GM18508 (cell line): ENCODE data around the gene DONSON.

Experiments
- ATAC-seq: cut with Tn5 transposase; IDR thresholded peaks from one replicate; pipeline ENCODE4 v1.9.1; 2021; ENCODE audit warnings: moderate number of reproducible peaks; ENCODE audit not compliant: insufficient read depth, unreplicated experiment

DONSON gene

DNA sequence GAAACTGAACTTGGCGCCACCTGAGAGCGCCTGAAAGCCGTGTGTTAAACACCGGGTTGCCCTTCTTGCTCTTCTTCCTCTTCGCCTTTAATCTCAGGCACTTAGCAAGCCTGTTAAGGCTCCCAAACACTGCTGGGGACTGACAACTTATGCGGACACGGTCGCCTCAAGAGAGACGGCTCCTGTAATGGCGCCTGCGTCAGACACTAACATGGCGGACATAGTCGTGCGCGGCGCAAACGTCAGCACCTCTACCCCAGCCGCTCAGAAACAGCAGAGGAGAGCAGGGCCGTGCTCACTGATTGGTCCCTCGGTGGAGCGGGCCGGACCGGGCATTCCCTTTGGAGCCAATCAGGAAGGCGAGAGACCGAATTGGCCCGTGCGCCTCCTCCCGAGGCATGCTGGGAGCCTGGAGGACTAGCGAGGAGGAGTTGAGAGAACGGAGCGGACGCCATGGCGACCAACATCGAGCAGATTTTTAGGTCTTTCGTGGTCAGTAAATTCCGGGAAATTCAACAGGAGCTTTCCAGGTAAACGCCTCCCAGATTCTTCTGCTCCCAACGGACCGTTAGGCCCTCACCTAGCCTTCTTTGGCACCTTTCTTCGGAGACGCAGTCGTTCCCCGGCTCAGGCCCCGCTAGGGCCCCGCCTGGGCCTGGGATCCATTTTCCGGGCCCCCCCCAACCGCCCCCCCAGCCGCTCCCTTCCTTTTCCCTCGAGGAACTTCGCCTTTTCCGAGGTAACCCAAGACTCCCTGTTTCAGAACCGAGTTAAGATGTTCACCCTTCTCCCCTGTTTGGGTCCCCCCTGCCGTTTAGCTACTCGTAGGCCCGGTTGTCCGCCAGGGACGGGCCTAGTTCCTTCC, 45.6 kb downstream of the DONSON start, which contains the start of gene SON:
Gene SON, plus strand, starts transcription at position 399 of the 865 bp plus-strand sequence. Its CDS starts 55 bp downstream, at position 454.
- ATAC-seq: peak; percentile 76

DNA sequence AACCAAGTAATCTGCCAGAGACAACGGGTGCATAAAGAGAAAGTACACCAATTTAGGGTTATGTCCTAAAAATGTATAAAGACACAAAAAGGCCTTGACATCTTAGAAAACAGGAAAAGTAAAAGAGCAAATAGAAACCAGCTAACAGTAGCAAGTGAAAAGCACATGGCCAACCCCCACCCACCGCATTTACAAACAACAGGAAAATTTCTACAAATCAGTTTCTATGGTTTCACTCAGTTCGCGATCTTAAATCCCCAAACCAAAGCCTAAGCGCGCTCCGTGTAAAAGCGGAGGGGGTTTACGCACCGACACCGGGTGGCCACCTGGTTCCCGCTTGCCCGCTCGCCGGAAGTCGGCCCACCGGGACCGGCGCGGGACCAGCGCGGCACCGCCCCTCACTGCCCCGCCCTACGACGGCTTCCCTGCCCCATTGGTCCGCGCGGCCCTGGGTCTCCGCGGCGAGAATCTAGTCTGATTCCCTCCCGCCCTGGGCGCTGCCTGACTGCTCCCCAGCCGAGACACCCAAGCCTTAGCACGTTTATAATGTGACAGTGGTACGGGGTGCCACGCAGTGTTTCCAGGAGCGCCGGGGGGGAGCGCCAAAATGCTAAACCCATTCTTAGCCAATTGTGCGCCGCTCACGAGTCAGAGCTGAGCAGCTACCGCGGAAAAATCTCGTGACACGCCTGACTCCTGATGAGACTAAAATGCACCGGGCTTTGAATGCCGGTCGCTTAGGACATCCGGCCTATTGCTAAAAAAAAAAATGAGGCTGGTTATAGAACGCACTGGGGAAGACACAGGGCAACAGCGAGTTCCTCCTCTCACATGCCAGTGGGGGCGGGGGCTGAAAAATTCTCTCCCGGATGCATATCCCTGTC, 46.5 kb downstream of the DONSON start, which contains the start of gene GART:
Gene GART, minus strand, starts transcription at position 362 of the 884 bp plus-strand sequence. CDS start 2,802 bp downstream, outside the sequence.
- ATAC-seq: peak; percentile 24

DNA sequence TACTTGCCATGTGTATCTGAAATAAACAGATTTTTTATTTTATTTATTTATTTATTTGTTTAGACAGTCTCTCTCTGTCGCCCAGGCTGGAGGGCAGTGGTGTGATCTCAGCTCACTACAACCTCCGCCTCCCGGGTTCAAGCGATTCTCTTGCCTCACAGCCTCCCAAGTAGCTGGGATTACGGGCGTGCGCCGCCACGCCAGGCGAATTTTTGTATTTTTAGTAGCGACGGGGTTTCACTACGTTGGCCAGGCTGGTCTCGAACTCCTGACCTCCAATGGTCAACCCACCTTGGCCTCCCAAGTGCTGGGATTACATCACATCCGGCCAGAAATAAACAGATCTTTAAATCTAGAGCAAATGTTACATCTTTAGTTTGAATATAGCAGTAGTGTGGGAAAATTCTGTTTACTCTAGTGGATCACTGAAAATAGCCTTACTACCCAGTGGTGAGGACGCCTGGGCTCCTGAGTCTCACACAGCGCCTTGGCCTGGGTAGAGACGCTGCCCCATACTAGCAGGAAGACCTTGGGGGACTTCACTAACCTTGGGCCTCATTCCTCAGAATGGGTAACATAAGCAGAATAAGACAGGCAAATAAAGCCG, 47.3 kb downstream of the DONSON start:
- no peak for ATAC-seq

DNA sequence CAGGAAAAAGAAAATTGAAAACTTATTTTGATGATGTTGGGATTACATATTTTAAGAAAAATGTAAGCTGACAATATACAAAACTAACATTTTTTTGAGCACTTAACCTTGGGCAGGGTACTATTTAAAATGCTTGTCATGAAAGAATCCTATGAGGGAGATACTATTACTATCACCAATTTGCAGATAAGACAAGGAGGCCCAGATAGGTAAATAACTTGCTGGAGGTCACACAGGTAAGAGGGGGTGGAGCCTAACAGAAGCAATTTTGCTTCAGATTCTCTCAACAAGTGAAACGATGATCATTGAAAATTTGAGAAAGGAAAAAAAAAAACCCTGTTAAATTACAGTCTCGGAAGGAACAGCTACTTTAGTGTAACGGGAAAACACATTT, 47.8 kb downstream of the DONSON start:
- ATAC-seq: no peak

DNA sequence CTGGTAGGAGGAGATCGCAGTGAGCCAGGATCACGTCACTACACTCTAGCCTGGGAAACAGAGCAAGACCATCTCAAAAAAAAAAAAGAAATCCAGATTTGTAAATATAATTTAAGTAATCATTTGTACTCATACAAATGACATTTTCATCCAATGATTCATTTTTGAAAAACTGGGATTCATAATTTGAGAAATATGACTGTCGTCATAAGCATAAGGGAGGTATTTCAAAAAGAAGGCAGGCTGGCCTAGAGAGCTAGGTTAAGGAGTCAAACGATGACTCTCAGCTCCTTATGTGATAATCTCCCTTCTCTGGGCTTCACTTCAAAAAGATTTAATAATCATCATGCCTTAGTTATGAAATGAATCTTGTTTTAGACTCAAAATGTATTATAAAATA, 48.9 kb downstream of the DONSON start:
- no peak for ATAC-seq

DNA sequence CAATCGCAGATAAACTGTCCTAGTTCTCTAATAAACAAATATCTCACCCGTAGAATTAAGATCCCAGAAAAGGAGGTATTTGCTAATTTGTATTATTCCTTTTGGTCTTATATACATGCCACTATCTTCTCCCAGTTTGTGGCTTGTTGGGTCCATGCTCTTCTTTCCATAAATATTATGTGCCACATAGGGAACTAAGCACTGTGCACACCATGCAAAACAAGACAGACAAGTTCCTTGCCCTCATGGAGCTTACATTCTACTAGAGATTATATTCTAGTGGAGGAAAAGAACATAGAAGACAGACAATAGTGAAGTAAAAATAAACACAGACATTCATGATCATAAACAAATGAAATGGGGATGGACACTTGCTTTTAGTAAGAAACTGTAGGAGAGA, 51.3 kb downstream of the DONSON start:
- no peak for ATAC-seq

DNA sequence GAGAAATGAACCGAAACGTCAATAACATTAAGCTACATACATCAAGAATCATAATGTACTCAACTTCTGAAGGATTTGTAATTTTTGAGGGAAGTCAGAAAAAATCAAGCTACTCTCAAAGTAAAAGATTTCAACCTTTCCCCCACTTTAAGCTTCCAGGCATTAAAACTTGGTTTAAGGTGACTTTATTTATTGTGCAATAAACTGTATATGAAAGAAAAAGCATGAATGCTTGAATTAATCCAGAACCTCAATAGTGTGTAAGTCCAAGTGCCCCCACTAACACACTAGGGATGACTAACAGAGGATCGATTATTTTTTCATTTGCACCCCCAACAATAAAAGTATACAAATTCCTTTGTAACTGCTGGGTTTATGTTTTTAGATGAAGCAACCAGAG, 57.5 kb downstream of the DONSON start:
- no peak for ATAC-seq
